GM21825 (cell line): ENCODE measurements around the gene DDX20.
"Not testable (repeated sequence)": the region's sequence is repeated elsewhere in the genome, so short reads cannot be mapped to it uniquely, and the experiment has no call there.

Source experiments
- ATAC-seq: cut with Tn5 transposase; IDR thresholded peaks from one replicate; pipeline ENCODE4 v1.9.1; 2021; ENCODE audit warnings: mild to moderate bottlenecking, moderate library complexity; ENCODE audit not compliant: unreplicated experiment

Gene DDX20

GRCh38 chr1:111732718-111733117, 23.0 kb upstream of the DDX20 start:
- no peak for ATAC-seq

- no peak for ATAC-seq
Measured at GRCh38 chr1:111733183-111733991, 22.3 kb upstream of the DDX20 start.

GRCh38 chr1:111733992-111734341, 21.7 kb upstream of the DDX20 start:
- no peak for ATAC-seq

- ATAC-seq: no peak
Measured at GRCh38 chr1:111734426-111734825, 21.3 kb upstream of the DDX20 start.

- no peak for ATAC-seq
Measured at GRCh38 chr1:111734856-111735255, 20.8 kb upstream of the DDX20 start.

- ATAC-seq: no peak
Measured at GRCh38 chr1:111735321-111735720, 20.4 kb upstream of the DDX20 start.

GRCh38 chr1:111735858-111736544, 19.7 kb upstream of the DDX20 start:
- ATAC-seq: no peak

- ATAC-seq: no peak
Measured at GRCh38 chr1:111736548-111737215, 19.0 kb upstream of the DDX20 start.

- no peak for ATAC-seq
Measured at GRCh38 chr1:111737216-111738132, 18.2 kb upstream of the DDX20 start.

GRCh38 chr1:111738133-111738435, 17.6 kb upstream of the DDX20 start:
- no peak for ATAC-seq

GRCh38 chr1:111738436-111739193, 17.1 kb upstream of the DDX20 start:
- peak; percentile 39 for ATAC-seq

GRCh38 chr1:111739194-111739924, 16.3 kb upstream of the DDX20 start, which contains the start of gene INKA2:
Gene INKA2 (minus strand): TSS chr1:111739395. CDS start chr1:111739242, 153 bp downstream.
- ATAC-seq: peak; percentile 77

GRCh38 chr1:111739925-111740765, 15.6 kb upstream of the DDX20 start:
- ATAC-seq: no peak

- not testable (repeated sequence) for ATAC-seq
Measured at GRCh38 chr1:111742292-111742691, 13.4 kb upstream of the DDX20 start.

GRCh38 chr1:111742938-111743549, 12.7 kb upstream of the DDX20 start:
- ATAC-seq: no peak

- ATAC-seq: no peak
Measured at GRCh38 chr1:111743679-111744101, 12.0 kb upstream of the DDX20 start.

GRCh38 chr1:111745675-111746613, 9.8 kb upstream of the DDX20 start:
- no peak for ATAC-seq
